ENCODE data around the gene P3H3. TPM values are rescaled to one million over a fixed set of nuclear protein-coding genes. Genes with fewer than 3 reads are reported as not detected.

P3H3 gene
- total RNA-seq, 6 experiments from 2014 or later: 0.98 to 2.1 (median 1.5) TPM

DNA sequence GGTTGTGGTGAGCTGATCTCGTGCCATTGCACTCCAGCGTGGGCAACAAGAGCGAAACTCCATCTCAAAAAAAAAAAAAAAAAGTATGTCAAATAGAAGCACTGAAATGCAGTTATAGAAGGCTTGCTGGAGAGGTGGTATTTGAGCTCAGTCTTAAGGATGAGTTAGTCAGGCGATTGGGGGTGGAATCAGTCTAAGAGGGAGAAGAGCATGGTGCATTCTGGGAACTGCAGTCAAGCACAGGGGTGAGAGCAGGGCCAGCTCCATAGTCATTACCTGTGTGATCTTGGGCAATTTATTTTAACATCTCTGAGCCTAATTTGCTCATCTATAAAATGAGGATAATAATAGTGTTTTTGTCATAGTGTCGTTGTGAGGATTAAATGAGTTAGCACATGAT lies 6.7 kb downstream of the P3H3 start:
- 72% methylated on average over 5 of the region's 5 CpGs for WGBS (ENCODE audit: insufficient coverage, low coverage, low lambda C conversion rate, missing lambda C conversion rate)
- DNase-seq (no peak), ATAC-seq (no peak)
- Histone ChIP-seq H3K36me3 (no peaks in the 10 kb centered on the region), H3K9me3 (no peaks in the 10 kb centered on the region), H3K27ac (no peak overlapping the region), H3K27me3 (no peaks in the 10 kb centered on the region), H3K4me3 (no peak overlapping the region), H3K4me1 (no peaks in the 10 kb centered on the region)
- no peak for TF ChIP-seq POLR2A (IDR thresholded peaks at IDR 0.05)
- TF ChIP-seq, protein P1, sequence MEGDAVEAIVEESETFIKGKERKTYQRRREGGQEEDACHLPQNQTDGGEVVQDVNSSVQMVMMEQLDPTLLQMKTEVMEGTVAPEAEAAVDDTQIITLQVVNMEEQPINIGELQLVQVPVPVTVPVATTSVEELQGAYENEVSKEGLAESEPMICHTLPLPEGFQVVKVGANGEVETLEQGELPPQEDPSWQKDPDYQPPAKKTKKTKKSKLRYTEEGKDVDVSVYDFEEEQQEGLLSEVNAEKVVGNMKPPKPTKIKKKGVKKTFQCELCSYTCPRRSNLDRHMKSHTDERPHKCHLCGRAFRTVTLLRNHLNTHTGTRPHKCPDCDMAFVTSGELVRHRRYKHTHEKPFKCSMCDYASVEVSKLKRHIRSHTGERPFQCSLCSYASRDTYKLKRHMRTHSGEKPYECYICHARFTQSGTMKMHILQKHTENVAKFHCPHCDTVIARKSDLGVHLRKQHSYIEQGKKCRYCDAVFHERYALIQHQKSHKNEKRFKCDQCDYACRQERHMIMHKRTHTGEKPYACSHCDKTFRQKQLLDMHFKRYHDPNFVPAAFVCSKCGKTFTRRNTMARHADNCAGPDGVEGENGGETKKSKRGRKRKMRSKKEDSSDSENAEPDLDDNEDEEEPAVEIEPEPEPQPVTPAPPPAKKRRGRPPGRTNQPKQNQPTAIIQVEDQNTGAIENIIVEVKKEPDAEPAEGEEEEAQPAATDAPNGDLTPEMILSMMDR (IDR thresholded peaks at IDR 0.05): no peak
- intact Hi-C loops (cut with DNase I): loop anchor here in 1 of 2 donors (5.0 to 10.0 kb wide), 2 partner anchors 103 to 210 kb away; no protein-coding TSS in a partner anchor

DNA sequence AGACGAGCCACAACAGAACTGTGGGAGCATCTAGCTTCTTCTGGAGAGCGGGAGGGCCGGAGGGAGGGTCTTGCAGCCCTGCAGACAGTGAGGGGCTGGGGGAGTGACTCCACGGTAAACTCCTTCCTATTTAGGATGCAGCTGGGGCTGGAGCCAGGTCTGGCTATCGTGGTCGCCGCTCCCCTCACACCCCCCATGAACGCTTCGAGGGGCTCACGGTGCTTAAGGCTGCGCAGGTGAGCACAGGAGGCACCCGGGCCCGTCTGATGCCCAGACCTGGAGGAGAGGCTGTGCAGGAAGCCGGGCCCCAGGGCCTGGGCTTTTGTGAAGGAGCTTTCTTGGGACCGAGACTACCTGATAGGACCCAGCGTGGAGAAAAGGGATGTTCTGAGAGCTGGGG lies 8.6 kb downstream of the P3H3 start:
- DNase-seq: no peak
- Histone ChIP-seq H3K4me3 (no peak overlapping the region), H3K36me3 (no peaks in the 10 kb centered on the region), H3K27ac (no peak overlapping the region), H3K9me3 (no peaks in the 10 kb centered on the region), H3K27me3 (no peaks in the 10 kb centered on the region), H3K4me1 (no peaks in the 10 kb centered on the region)
- TF ChIP-seq, protein P1 (IDR thresholded peaks at IDR 0.05): no peak
- TF ChIP-seq POLR2A (IDR thresholded peaks at IDR 0.05): no peak
- WGBS (ENCODE audit: insufficient coverage, low coverage, low lambda C conversion rate, missing lambda C conversion rate): 49% methylated on average over 3 of the region's 16 CpGs
- intact Hi-C loops (cut with DNase I): loop anchor here in 1 of 2 donors (5.0 to 10.0 kb wide), 2 partner anchors 105 to 212 kb away; no protein-coding TSS in a partner anchor
- ATAC-seq: no peak

DNA sequence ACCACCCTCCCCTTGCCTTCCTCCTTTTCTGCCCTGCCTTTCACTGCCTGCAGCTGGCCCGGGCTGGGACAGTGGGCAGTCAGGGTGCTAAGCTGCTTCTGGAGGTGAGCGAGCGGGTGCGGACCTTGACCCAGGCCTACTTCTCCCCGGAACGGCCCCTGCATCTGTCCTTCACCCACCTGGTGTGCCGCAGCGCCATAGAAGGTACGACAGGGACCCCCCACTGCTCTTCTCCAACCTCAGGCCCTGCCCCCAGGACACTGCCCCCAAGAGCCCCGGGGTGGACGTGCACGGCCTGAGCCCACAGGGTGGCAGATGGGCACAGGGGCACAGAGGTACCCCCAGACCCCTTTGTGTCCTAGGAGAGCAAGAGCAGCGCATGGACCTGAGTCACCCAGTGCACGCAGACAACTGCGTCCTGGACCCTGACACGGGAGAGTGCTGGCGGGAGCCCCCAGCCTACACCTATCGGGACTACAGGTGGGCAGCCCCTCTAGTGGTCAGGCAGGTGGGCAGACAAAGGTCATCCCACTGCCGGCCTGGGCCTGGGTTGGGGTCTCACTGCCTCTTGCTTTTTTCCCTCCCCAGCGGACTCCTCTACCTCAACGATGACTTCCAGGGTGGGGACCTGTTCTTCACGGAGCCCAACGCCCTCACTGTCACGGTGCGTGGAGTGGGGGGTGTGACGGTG lies 9.3 kb downstream of the P3H3 start:
- Histone ChIP-seq H3K27me3 (no peaks in the 10 kb centered on the region), H3K9me3 (no peaks in the 10 kb centered on the region), H3K27ac (no peak overlapping the region), H3K4me1 (no peaks in the 10 kb centered on the region), H3K36me3 (no peaks in the 10 kb centered on the region), H3K4me3 (no peak overlapping the region)
- TF ChIP-seq, protein P1 (IDR thresholded peaks at IDR 0.05): no peak
- no peak for TF ChIP-seq POLR2A (IDR thresholded peaks at IDR 0.05)
- intact Hi-C loops (cut with DNase I): loop anchor here in 1 of 2 donors (5.0 to 10.0 kb wide), 2 partner anchors 105 to 213 kb away; no protein-coding TSS in a partner anchor
- 67% methylated on average over 1 of the region's 26 CpGs for WGBS (ENCODE audit: insufficient coverage, low coverage, low lambda C conversion rate, missing lambda C conversion rate)
- DNase-seq (no peak), ATAC-seq (no peak)

DNA sequence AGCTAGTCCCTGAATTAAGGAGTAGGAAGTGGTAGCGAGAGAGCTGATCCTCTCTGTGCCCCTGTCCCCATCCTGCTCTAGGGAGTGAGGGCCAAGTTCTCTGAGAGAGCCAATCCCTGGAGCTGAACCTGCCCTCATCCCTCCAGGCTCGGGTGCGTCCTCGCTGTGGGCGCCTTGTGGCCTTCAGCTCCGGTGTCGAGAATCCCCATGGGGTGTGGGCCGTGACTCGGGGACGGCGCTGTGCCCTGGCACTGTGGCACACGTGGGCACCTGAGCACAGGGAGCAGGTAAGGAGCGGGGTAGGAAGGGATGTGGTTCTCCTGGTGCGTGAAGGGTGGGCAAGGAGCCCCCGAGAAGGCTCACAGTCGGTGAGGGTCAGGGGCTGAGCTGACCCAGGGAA lies 10.6 kb downstream of the P3H3 start:
- H3K4me1 ChIP-seq: no peaks in the 10 kb centered on the region
- whole genome bisulfite sequencing (ENCODE audit: insufficient coverage, low coverage, low lambda C conversion rate, missing lambda C conversion rate): 85% methylated on average over 11 of the region's 16 CpGs
- no peaks in the 10 kb centered on the region for H3K27me3 ChIP-seq
- ATAC-seq (no peak), DNase-seq (no peak)
- no peak for TF ChIP-seq POLR2A (IDR thresholded peaks at IDR 0.05)
- TF ChIP-seq, protein P1 (IDR thresholded peaks at IDR 0.05): no peak
- no peaks in the 10 kb centered on the region for H3K9me3 ChIP-seq
- no peak overlapping the region for H3K4me3 ChIP-seq
- H3K36me3 ChIP-seq: no peaks in the 10 kb centered on the region
- intact Hi-C loops (cut with DNase I): loop anchor here in 1 of 2 donors (5.0 to 10.0 kb wide), 2 partner anchors 107 to 214 kb away; no protein-coding TSS in a partner anchor
- H3K27ac ChIP-seq: no peak overlapping the region
